ENCODE results near the gene SLC9A7.

DNA sequence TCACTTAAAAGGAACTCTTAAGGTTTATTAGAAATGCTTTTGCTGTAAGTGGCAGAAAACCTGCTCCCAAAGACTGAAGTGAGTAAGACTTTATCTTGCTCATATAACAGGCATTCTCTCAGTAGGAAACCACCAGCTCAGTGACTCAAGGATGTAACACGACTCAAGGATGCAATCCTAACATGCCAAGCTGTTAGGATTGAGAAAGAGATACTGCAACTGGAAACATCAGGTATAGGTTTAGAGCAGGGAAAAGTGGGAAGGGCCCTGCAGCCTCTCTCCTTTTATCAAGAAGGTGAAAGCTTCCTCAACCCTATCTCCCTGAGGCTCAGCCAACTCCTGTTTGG lies 11.9 kb upstream of the SLC9A7 start:
- TF ChIP-seq, protein P1, sequence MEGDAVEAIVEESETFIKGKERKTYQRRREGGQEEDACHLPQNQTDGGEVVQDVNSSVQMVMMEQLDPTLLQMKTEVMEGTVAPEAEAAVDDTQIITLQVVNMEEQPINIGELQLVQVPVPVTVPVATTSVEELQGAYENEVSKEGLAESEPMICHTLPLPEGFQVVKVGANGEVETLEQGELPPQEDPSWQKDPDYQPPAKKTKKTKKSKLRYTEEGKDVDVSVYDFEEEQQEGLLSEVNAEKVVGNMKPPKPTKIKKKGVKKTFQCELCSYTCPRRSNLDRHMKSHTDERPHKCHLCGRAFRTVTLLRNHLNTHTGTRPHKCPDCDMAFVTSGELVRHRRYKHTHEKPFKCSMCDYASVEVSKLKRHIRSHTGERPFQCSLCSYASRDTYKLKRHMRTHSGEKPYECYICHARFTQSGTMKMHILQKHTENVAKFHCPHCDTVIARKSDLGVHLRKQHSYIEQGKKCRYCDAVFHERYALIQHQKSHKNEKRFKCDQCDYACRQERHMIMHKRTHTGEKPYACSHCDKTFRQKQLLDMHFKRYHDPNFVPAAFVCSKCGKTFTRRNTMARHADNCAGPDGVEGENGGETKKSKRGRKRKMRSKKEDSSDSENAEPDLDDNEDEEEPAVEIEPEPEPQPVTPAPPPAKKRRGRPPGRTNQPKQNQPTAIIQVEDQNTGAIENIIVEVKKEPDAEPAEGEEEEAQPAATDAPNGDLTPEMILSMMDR (conservative IDR thresholded peaks at IDR 0.05; ENCODE audit: low read length) = no peak
- no peak for TF ChIP-seq EZH2phosphoT487 (IDR thresholded peaks at IDR 0.05; ENCODE audit: borderline replicate concordance)

All from Loucy (cell line).